GM10266 (cell line): ENCODE results near the gene ARL4A.

ENCODE experiments used
- DNase-seq: peaks from one replicate; pipeline ENCODE4 v3.0.0; 2012; ENCODE audit errors: extremely low spot score
- TF ChIP-seq, protein P1 (sequence below): IDR thresholded peaks from 2 replicates; pipeline ENCODE4 v1.5.1; 2012; ENCODE audit warnings: mild to moderate bottlenecking, low read depth; ENCODE audit not compliant: control insufficient read depth, insufficient read depth; ENCODE audit errors: missing control alignments

ARL4A gene

DNA sequence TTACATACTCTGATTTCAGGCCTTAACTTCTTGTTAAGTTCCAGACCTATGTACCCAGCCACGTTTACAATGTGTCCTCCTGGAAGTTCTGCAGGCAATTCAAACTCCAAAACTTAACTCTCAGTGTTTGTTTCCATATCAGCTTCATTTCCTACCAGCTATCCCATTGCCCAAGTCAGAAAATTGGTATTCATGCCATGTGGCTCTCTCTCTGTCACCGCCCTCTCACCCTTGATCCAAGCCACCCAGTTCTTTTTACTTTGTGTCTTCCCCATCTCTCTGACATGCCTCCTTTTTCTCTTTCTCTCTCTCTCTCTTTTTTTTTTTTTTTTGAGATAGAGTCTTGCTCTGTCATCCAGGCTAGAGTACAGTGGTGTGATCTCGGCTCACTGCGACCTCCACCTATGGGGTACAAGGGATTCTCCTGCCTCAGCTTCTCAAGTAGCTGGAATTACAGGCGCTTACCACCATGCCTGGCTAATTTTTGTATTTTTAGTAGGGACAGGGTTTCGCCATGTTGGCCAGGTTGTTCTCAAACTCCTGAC, 33.9 kb downstream of the ARL4A start:
- TF ChIP-seq, protein P1, sequence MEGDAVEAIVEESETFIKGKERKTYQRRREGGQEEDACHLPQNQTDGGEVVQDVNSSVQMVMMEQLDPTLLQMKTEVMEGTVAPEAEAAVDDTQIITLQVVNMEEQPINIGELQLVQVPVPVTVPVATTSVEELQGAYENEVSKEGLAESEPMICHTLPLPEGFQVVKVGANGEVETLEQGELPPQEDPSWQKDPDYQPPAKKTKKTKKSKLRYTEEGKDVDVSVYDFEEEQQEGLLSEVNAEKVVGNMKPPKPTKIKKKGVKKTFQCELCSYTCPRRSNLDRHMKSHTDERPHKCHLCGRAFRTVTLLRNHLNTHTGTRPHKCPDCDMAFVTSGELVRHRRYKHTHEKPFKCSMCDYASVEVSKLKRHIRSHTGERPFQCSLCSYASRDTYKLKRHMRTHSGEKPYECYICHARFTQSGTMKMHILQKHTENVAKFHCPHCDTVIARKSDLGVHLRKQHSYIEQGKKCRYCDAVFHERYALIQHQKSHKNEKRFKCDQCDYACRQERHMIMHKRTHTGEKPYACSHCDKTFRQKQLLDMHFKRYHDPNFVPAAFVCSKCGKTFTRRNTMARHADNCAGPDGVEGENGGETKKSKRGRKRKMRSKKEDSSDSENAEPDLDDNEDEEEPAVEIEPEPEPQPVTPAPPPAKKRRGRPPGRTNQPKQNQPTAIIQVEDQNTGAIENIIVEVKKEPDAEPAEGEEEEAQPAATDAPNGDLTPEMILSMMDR: no peak
- no peak for DNase-seq

DNA sequence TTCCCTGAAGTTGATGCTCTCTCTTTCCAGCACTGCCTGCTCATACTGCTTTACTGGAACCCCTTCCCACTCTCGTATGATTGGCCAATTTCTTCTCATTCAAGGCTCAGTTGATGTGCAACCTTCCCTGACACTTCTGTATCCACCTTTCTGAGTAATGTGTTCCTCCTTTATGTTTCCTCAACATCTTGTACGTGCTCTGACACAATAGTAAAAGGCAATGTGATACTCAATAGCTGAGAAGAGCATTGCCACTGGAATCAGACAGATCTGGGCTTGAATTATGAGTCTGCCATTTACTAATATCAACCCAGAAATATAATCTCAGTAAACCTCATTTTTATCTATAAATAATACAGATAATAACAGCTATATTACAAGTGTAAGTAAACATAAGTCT, 34.7 kb downstream of the ARL4A start:
- DNase-seq: no peak

DNA sequence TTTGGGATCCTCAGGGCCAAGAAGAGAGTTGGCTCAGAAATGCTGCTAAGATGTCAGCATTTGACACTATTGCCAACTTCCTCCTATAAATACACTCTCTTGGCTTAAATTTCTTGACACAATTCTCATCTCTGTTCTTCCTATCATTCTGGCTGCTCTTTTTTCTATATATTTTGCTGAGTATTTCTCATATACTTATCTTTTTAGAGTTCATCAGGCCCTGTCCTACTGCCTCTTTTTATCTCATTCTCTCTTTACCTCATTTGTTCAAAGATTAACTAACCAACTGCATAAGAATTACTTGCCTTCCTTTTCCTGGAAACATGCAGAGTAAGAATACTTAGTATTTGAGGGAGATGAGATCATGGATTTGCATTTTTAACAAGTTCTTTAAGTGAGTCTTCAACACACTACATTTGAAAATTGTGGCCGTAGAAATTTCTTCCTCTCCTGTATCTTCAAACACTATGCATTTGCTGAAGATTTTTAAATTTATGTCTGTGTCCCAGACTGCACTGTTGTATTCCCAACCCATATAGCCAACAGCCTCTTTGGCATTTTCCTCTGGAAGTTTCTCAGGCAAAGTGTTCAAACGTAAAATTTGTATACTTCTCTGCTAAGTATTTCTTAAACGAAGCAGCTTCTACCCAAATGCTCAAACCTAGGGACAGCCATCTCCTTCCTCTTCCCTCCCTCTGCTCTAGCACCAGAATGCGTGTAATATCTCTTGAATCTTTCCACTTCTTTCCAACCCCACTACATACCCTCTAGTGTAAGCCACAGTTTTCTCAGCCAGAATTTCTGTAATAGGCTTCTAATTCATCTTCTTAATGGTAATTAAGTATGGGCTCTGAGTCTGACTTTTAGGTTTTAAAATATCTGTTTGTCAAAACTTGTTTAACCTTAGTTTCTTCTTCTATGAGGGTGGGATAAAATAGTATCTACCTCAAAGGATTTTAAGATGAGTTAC, 35.5 kb downstream of the ARL4A start:
- no peak for DNase-seq
- TF ChIP-seq, protein P1: no peak

More for the DNA sequence above, 34.7 kb downstream of the ARL4A start:
- TF ChIP-seq, protein P1: no peak

DNA sequence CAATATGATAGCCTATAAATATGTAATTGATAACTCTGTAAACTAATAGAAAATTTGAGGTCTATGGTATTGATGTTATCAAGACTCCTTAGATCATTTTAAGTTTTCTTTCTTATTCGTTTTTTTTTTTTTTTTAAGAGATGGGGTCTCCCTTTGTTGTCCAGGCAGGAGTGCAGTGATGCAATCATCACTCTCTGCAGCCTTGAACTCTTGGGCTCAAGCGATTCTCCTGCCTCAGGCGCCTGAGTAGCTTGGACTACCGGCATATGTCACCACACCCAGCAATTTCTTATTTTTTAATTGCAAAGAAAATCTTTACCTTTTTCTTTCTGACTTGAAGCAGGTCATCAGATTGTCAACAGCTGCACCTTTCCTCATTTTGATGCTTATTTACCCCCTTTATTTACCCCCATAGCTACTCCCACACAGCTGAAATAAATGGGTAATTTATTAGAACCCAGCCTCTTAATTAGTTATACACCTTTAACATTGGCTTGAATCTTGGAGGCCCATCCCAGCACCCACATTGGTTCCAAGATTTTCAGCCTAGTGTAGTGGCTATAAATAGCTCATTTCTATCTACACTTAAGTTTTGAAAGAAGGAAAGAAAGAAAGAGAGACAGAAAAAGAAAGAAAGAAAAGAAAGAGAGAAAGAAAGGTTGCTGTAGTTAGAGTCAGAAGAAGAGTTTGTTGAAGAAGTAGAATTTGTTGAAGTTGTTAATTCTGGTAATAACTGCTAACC, 38.3 kb downstream of the ARL4A start:
- TF ChIP-seq, protein P1: no peak
- no peak for DNase-seq

DNA sequence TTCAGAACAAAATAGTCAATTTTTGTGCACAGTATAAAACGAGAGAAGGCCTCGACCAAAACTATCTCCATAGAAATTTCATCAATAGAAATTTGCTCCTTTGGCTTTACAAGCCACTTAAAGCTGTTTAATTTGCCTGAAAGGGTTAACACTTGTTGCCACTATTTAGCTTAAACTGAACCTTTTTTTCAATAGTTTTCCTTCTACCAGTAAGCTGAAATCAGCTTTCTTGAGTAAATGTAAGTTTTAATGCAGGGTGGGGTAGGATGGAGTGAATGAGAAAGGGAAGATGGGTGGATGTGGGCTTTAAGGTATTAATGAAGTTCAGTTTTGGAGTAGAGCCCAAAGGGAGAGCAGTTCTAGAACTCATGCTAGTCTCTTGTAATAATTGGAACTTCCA, 39.5 kb downstream of the ARL4A start:
- TF ChIP-seq, protein P1: no peak
- DNase-seq: no peak

DNA sequence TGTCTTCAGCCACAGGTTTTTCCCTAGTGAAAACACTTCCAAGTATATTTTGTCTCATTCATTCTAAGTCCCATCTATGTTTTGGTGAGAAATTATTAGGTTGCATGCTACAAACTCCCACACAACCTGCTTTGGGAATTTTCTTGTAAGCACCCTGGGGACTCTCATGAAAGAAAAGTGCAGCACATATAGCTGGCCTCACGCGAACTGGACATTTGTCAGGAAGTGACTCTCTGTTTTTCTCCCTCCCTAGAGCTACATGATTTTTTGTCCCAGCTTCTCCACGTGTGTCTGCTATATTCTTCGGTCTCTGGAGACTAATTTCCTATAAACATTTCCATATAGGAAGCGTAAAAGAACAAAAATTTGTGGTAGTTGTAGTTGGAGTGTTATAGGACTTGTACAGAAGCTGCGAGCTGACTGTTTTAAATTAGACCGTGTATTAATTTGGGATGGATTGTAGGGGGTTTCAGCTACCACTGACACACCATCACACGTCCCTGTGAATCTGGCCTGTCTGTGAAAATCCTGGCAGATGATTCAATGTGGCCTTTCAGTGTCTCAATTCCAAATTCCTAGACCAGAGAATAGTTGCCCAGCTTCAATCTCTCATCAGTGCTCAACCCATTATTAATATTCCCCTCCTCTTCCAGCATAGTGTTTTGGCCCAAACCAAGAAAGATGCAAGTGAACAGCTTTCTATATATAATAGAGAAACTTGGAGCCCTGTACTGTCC, 40.2 kb downstream of the ARL4A start:
- TF ChIP-seq, protein P1: no peak
- DNase-seq: no peak
